HFFc6 (cell line): ENCODE measurements around the gene SUSD6. TPM values are rescaled to one million over a fixed set of nuclear protein-coding genes. Genes with fewer than 3 reads are reported as not detected.
A peak's percentile ranks its signal among the peaks of the same experiment; 100 is the strongest.

ENCODE experiments used
- DNase-seq: peaks from one replicate; pipeline ENCODE4 v3.0.0-alpha.2; 2018
- H3K27ac Mint-ChIP-seq: 2 replicates; pipeline ENCODE4 v1.8.0; 2020; ENCODE audit warnings: mild to moderate bottlenecking, mixed read lengths
- H3K27me3 Mint-ChIP-seq: 2 replicates; pipeline ENCODE4 v1.8.0; 2021; ENCODE audit warnings: mild to moderate bottlenecking, moderate library complexity, mixed read lengths; ENCODE audit not compliant: insufficient read depth
- H3K36me3 Mint-ChIP-seq: 2 replicates; pipeline ENCODE4 v1.8.0; 2021; ENCODE audit warnings: low read depth, mixed read lengths
- H3K4me1 Mint-ChIP-seq: 2 replicates; pipeline ENCODE4 v1.8.0; 2020; ENCODE audit warnings: low read depth, mixed read lengths
- H3K4me3 Mint-ChIP-seq: 2 replicates; pipeline ENCODE4 v1.8.0; 2020; ENCODE audit warnings: mild to moderate bottlenecking, moderate library complexity, mixed read lengths
- H3K9me3 Mint-ChIP-seq: 2 replicates; pipeline ENCODE4 v1.8.0; 2020; ENCODE audit warnings: mild to moderate bottlenecking, mixed read lengths
- CTCF ChIP-seq: fragments of 200-600 bp; sonication (generic); IDR thresholded peaks from 2 replicates; pipeline ENCODE4 v1.5.0; 2021; ENCODE audit warnings: antibody characterized with exemption, mild to moderate bottlenecking
- total RNA-seq, 6 experiments: library from RNA; stranded (reverse); fragmentation: NEBNext Ultra II Directional; extraction: Animal tissue kit (Norgen Biotek cat#: 25700); gene quantifications; 2 replicates in 1 of 6; 3 replicates in 5 of 6; pipeline ENCODE4 v1.2.3, GENCODE V29; 2021

Gene SUSD6
- total RNA-seq, 6 experiments from 2014 or later: 15.8 to 21.8 (median 17.9) TPM

- peak overlapping the region; percentile 66 for H3K27ac Mint-ChIP-seq
- H3K36me3 Mint-ChIP-seq: no peaks in the 10 kb centered on the region
- peaks cover 69% of the 10 kb centered on the region for H3K4me1 Mint-ChIP-seq
- no peaks in the 10 kb centered on the region for H3K9me3 Mint-ChIP-seq
- H3K4me3 Mint-ChIP-seq: no peak overlapping the region
- no peak for TF ChIP-seq CTCF
- H3K27me3 Mint-ChIP-seq: no peaks in the 10 kb centered on the region
- no peak for DNase-seq
Observed at GRCh38 chr14:69625299-69626131, 14.1 kb downstream of the SUSD6 start.

GRCh38 chr14:69626132-69626500, 14.7 kb downstream of the SUSD6 start:
- TF ChIP-seq CTCF: no peak
- Mint-ChIP-seq H3K9me3 (no peaks in the 10 kb centered on the region), H3K36me3 (no peaks in the 10 kb centered on the region), H3K4me1 (peaks cover 69% of the 10 kb centered on the region), H3K27me3 (no peaks in the 10 kb centered on the region), H3K27ac (peak overlapping the region; percentile 66; the same call in 1 of the 2 replicates), H3K4me3 (no peak overlapping the region)
- DNase-seq: no peak

DNA sequence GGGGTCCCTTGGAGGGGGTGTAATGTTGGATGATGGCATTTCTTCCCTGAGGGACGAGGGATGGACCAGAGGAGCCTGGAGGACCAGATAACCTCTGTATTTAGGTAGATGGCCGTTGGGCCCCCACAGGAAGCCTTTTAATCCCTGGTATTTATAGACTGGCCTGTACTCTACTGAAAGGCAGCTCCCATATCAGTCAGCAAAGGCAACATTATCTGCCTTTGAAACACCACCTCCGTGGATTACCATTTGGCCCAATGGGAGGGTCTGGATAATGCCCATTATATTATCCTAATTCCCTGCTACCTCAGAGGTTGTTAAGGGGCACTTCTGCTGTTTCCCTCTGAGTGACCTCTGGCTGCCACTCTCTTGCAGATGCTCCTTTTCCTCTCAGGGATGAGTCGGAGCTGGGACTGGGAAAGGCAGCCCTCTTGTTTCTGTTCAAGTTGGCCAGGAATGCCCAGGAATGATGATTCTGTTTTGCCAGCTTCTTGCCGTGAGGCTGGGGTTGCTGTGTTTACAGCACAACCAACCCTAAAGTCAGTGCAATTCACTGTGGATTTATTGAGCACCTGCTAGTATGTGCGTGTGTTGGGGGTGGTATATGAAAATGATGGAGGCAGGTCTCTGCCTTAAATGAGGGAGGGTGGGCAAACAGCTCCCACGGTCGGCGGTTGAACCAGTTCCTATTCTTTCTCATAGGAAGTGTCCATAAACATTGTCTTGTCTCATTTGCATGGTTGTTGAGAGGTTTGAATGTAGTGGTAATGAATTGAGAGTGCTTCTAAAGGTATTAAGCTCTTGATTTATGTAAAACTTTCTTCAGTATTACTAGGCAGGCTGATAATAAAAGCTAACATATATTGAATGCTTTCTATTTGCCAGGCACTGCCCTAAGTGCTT, 18.1 kb downstream of the SUSD6 start:
- Mint-ChIP-seq H3K27ac (peak overlapping the region; percentile 70), H3K4me1 (peaks cover 88% of the 10 kb centered on the region)

DNA sequence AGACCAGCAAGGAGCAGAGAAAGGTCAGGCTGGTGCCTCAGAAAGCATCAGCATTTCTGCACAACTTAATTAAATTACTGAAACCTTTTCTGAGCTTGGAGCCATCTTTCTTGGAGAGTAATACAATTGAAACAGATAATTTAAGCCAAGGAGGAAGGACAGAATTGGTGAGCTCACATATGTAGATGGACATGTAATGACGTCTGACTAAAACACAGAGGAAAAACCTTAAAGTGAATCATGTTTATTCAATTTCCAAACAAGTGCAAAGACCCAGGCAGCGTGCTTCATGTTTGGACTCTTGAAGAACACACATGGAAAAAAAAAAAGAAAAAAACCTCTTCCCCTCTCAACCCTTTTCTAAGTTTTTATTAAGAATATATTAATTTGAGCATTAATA, 19.0 kb downstream of the SUSD6 start:
- H3K27me3 Mint-ChIP-seq: peaks cover 2% of the 10 kb centered on the region; the same call in 1 of the 2 replicates
- peaks cover 89% of the 10 kb centered on the region for H3K4me1 Mint-ChIP-seq
- peak overlapping the region; percentile 37 for H3K27ac Mint-ChIP-seq
- H3K4me3 Mint-ChIP-seq: no peak overlapping the region
- H3K36me3 Mint-ChIP-seq: no peaks in the 10 kb centered on the region
- no peak for TF ChIP-seq CTCF
- DNase-seq: no peak
- H3K9me3 Mint-ChIP-seq: no peaks in the 10 kb centered on the region

More for the DNA sequence above, 18.1 kb downstream of the SUSD6 start:
- no peaks in the 10 kb centered on the region for H3K9me3 Mint-ChIP-seq
- H3K27me3 Mint-ChIP-seq: peaks cover 2% of the 10 kb centered on the region; the same call in 1 of the 2 replicates
- peak; percentile 29 for DNase-seq
- H3K4me3 Mint-ChIP-seq: no peak overlapping the region
- no peaks in the 10 kb centered on the region for H3K36me3 Mint-ChIP-seq
- no peak for TF ChIP-seq CTCF

DNA sequence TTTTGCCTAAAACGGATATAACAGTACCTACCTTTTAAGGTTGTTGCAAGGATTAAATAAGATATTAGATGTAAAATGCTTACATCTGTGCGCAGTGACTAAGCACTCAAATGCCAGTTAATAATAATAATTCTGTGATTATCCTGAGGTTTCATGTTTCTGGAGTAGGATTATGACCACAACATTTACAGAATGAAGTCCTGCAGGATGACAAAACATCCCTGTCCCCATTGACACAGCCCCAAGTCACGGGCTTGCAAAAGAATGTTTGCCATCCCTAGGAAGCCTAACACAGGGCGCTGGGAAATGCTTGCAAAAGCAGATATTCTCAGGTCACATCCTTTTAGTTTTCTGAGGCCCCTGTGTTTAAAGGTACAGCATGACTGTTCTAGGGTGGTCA, 20.1 kb downstream of the SUSD6 start:
- H3K4me1 Mint-ChIP-seq: peaks cover 89% of the 10 kb centered on the region
- H3K4me3 Mint-ChIP-seq: peak overlapping the region; percentile 54
- peaks cover 2% of the 10 kb centered on the region; the same call in 1 of the 2 replicates for H3K27me3 Mint-ChIP-seq
- no peaks in the 10 kb centered on the region for H3K9me3 Mint-ChIP-seq
- no peaks in the 10 kb centered on the region for H3K36me3 Mint-ChIP-seq
- no peak for TF ChIP-seq CTCF
- peak; percentile 68 for DNase-seq
- H3K27ac Mint-ChIP-seq: peak overlapping the region; percentile 84
